Thymus (tissue), 11 donors: ENCODE measurements around the gene PNPLA7. TPM values are rescaled to one million over a fixed set of nuclear protein-coding genes. Genes with fewer than 3 reads are reported as not detected.

ENCODE experiments used
- DNase-seq, 9 donors: peaks; one replicate each; pipeline ENCODE4 v3.0.0-alpha.2; 2013; ENCODE audit warnings: low spot score in 9 of 9, low read depth in 6 of 9, missing footprints in 1 of 9
- H3K27ac ChIP-seq, 2 donors: one replicate each; pipeline ENCODE4 v1.5.1; 2013; ENCODE audit warnings: control low read depth in 1 of 2, low read depth in 1 of 2, low read length in 1 of 2, mild to moderate bottlenecking in 1 of 2, moderate library complexity in 1 of 2
- H3K27me3 ChIP-seq, 2 donors: one replicate each; pipeline ENCODE4 v1.5.1; 2013; ENCODE audit warnings: low read length in 1 of 2; ENCODE audit not compliant: control insufficient read depth in 2 of 2, insufficient read depth in 1 of 2
- H3K36me3 ChIP-seq, 2 donors: one replicate each; pipeline ENCODE4 v1.5.1; 2013; ENCODE audit warnings: low read length in 1 of 2, mild to moderate bottlenecking in 1 of 2, moderate library complexity in 1 of 2; ENCODE audit not compliant: control insufficient read depth in 2 of 2, insufficient read depth in 2 of 2
- H3K4me1 ChIP-seq, 2 donors: one replicate each; pipeline ENCODE4 v1.5.1; 2013; ENCODE audit warnings: low read length in 2 of 2; ENCODE audit not compliant: control insufficient read depth in 2 of 2, insufficient read depth in 2 of 2
- H3K4me3 ChIP-seq, 2 donors: one replicate each; pipeline ENCODE4 v1.5.1; 2013; ENCODE audit warnings: low read length in 2 of 2, control low read depth in 1 of 2, mild to moderate bottlenecking in 1 of 2
- H3K9me3 ChIP-seq, 2 donors: one replicate each; pipeline ENCODE4 v1.5.1; 2013; ENCODE audit warnings: low read length in 1 of 2, mild to moderate bottlenecking in 1 of 2; ENCODE audit not compliant: control insufficient read depth in 2 of 2, insufficient read depth in 1 of 2
- WGBS: extraction: QIAGEN DNeasy Blood & Tissue Kit; methylation state at CpG from one replicate; pipeline ENCODE4 v1.1.7; 2013; 5-methylcytosine and 5-hydroxymethylcytosine counted together
- polyA plus RNA-seq: library from polyadenylated mRNA; stranded (reverse); fragments of 200-250 nt; gene quantifications from one replicate; pipeline ENCODE4 v1.2.3, GENCODE V29; 2013
- total RNA-seq: library from RNA; stranded (reverse); fragments of 120-200 nt; gene quantifications from one replicate; pipeline ENCODE4 v1.2.4, GENCODE V29; 2013
- donor health status: healthy.

The PNPLA7 gene
- total and polyA plus RNA-seq, 2 donors = 1.6 to 11.5 TPM

DNA sequence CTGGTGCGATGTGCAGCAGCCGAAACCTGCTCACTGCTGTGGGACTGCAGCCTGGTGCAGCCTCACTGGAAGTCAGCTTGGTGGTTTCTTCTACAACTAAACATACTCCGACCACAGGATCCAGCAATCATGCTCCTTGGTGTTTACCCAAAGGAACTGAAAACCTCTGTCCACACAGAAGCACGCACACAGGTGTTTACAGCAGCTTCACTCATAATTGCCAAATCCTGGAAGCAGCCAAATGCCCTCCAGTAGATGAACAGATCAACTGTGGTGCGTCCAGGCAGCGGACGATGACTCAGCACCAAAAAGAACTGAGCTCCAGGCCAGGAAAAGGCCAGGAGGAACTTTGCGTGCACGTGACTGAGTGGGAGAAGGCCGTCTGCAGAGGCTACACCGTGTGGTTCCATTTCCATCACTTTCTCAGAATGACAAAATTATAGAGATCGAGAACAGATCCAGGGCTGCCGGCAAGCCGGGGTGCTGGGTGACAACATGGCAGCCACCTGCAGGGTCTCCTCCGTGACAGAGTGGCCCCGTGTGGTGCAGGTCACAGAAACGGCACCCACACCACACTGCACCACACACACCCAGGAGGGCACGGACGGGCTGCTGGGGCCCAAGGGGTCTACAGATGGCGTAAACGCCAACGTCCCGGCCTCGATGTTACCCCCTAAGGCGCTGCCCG is 68.0 kb downstream of the PNPLA7 start:
- DNase-seq = no peak
- no peaks in the 10 kb centered on the region for H3K9me3 ChIP-seq
- H3K27me3 ChIP-seq = peaks cover 0 to 8% of the 10 kb centered on the region in 2 donors
- no peak overlapping the region for H3K4me3 ChIP-seq
- H3K4me1 ChIP-seq = peaks cover 0 to 9% of the 10 kb centered on the region in 2 donors
- H3K36me3 ChIP-seq = no peaks in the 10 kb centered on the region
- no peak overlapping the region for H3K27ac ChIP-seq
- 53% methylated on average over 26 of the region's 26 CpGs for WGBS

DNA sequence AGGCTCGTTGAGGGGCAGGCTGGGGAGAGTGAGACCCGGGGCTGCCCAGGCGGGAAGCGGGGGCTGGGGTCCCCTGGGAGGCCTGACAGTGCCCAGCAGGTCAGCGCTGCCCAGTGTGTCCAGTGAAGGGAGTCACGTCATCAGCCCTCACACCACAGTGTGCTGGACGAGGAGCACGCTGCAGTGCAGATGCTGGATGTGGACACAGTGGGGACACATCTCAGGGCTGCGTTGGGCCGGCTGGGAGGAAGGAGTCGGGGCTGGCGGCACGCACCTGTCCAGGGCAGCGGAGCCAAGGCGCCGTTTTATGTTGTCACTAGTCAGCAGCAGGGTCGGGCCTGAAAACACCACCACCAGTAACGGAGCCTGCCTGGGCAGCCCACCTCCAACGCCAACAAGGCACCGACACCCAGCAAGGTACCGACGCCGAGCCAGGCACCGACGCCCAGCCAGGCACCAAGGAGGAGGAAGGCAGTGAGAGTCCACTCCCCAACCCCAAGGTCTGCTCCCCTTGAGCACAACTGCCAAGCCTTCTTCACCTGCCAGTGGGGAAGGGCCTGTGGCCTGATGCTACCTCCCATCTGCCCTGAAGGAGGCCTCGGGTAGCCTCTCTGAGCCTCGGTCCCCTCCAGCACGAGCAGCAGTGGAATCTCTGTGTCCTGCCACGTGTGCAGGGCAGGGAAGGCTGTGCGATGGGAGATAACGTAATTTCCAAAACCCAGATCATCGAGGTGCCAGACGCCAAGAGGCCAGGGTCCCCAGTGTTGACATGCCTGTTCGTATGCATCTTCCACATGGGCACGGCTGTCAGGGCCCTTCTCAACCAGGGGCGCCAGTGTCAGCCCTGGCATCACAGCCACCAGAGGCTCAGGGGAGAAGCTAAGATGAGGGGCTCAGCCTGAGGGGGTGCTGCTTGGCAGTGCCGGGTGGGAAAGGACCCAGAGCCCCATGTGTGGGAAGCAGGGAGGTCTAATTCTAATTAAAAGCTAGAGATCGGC is 69.2 kb downstream of the PNPLA7 start:
- Histone ChIP-seq H3K4me1 (peaks cover 0 to 3% of the 10 kb centered on the region in 2 donors), H3K36me3 (no peaks in the 10 kb centered on the region), H3K4me3 (no peak overlapping the region), H3K27ac (no peak overlapping the region), H3K27me3 (peaks cover 0 to 8% of the 10 kb centered on the region in 2 donors), H3K9me3 (peaks cover under 1 to 7% of the 10 kb centered on the region in 2 donors)
- DNase-seq = no peak
- WGBS = 96% methylated on average over 38 of the region's 38 CpGs

DNA sequence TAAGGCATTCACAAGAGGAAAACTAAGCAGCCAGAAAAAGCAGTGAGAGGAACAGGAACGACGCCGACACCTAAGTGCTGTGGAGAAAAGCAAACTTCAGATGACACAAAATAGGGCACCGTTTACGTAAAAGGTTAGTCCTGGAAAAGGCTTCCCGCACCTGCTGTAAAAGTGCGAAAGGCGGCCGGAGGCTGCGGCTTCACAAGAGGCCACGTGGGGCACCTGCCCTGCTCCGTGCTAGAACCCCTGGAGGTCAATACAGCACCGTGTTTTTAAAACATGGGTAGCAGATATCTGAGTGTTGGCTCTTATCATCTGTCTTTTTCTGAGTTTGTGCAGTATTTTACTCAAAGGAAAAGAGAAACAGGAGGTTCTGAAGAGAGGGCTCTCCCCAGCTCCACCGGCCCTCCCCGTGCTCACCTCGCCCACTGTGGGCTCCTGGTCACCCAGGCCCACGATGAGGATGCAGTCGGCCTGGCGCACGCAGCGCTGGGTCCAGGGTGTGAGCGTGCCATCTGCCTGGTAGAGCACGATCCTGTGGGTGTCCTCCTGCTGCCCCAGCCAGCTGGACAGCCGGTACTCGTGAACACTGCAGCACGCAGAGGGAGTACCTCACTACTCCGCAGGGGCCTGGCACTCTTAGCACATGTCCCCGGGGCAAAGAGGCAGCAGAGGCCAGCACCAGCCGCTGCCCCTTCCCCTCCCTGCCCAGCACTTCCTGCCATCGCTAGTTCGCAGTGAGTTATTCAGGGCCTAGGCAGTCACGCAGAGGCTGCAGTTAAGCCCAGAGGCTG is 70.1 kb downstream of the PNPLA7 start:
- Histone ChIP-seq H3K4me3 (no peak overlapping the region), H3K36me3 (no peaks in the 10 kb centered on the region), H3K27ac (no peak overlapping the region), H3K27me3 (peaks cover 0 to 8% of the 10 kb centered on the region in 2 donors), H3K4me1 (peaks cover 0 to 3% of the 10 kb centered on the region in 2 donors), H3K9me3 (peaks cover 2 to 13% of the 10 kb centered on the region in 2 donors)
- WGBS = 94% methylated on average over 32 of the region's 32 CpGs
- DNase-seq = no peak

DNA sequence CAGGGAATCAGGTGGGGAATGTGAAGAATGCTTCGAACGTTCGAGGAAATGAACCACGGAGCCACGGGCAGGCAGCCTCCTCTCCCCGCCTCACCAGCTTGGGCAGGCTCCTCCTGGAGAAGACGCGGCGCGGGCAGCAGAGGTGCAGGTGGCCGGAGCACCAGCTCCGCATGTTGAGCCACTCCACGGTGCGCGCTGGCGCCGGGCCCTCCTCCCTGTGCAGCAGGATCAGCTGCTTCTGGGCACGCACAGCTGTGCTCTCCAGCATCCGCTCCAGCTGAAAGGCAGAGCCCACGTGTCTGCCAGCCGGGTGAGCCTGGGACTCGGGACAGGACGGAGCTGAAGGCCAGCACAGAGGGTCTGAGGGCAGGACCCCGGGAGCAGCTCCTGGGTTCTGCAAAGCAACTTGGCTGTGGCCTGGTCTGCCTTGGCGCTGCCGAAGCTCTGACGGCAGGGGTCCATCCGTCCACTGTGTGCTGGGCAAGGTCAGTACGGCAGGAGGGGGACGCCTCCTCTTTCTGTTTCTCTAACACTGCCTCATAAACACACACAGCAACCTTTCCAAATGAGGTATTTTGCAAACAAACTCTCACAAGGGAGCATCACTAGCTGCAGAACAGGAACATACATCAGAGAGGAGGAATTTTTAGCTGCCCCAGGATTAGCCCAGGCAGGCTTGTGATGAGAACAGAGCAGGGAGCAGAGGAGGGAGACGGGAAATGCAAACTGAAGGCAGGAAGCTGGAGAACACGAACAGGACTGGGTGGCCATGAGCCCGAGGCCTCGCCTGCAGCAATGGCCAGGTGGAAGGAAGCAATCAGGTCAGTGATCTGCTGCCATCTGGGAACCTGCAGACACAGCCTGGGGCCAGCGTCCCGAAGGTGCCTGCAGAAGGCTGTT is 71.0 kb downstream of the PNPLA7 start:
- no peak overlapping the region for H3K4me3 ChIP-seq
- peaks cover 0 to 8% of the 10 kb centered on the region in 2 donors for H3K27me3 ChIP-seq
- no peak overlapping the region for H3K27ac ChIP-seq
- no peak for DNase-seq
- 96% methylated on average over 36 of the region's 36 CpGs for WGBS
- H3K9me3 ChIP-seq = peaks cover 2 to 19% of the 10 kb centered on the region in 2 donors
- peaks cover 0 to 3% of the 10 kb centered on the region in 2 donors for H3K4me1 ChIP-seq
- H3K36me3 ChIP-seq = no peaks in the 10 kb centered on the region

DNA sequence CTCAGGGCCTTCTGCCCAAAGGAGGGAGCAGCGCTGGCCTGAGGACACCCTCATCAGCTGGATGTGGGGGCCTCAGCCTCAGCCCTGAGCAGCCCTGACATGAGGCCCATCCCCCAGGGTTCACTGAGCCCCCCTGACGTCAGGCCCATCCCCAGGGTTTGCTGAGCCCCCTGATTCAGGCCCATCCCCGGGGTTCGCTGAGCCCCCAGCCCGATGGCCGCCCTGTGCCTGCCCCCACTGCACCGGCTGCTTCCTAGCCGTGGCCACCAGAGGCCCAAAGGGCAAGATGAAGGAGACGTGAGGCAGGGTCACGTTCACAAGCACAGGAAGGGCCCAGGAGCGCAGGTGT is 71.6 kb downstream of the PNPLA7 start:
- H3K9me3 ChIP-seq = peaks cover 3 to 24% of the 10 kb centered on the region in 2 donors
- 93% methylated on average over 11 of the region's 11 CpGs for WGBS
- no peak for DNase-seq
- H3K27ac ChIP-seq = no peak overlapping the region
- H3K4me3 ChIP-seq = no peak overlapping the region
- no peaks in the 10 kb centered on the region for H3K36me3 ChIP-seq
- H3K4me1 ChIP-seq = peaks cover 0 to 3% of the 10 kb centered on the region in 2 donors
- H3K27me3 ChIP-seq = peaks cover 0 to 8% of the 10 kb centered on the region in 2 donors

DNA sequence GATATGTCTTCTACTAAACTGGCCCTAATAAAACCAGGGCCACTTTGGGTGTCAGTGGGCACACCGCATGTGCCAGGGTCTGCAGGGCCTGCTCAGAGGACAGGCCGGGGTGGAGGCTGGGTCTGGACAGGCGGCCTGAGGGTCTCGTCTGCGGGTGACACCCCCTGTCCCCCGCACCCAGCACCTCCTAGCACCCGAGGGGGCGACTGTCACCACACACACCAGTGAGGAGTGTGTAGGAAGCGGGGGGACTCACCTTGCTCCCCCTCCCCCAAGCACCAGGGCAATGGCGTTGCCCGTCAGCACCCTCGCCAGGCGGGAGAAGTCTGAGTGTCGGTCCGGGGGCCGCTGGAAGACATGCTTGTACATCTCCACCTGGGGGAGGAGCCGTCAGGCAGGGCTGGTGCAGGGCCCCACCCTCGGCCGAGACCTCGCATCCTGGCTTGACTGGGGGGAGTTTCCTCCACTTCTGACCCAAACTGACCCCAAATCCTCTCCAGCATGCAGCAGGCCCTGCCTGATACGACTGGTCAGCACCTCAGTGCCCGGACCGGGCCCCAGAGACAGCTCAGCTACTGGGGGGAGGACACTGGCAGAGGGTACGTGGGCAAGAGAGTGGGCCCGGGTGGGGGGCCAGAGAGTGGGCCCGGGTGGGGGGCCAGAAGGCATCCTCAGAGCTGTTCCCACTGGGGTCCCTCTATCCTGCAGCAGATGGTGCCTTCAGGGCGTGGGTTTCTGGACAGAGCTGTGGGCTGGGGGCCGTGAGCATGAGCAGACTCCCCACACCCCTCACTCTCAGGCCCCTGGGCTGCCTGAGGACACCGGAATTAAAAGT is 72.2 kb downstream of the PNPLA7 start:
- no peak overlapping the region for H3K27ac ChIP-seq
- WGBS = 96% methylated on average over 29 of the region's 29 CpGs
- no peak for DNase-seq
- H3K36me3 ChIP-seq = no peaks in the 10 kb centered on the region
- no peak overlapping the region for H3K4me3 ChIP-seq
- peaks cover 0 to 8% of the 10 kb centered on the region in 2 donors for H3K27me3 ChIP-seq
- peaks cover 3 to 25% of the 10 kb centered on the region in 2 donors for H3K9me3 ChIP-seq
- peaks cover 0 to 3% of the 10 kb centered on the region in 2 donors for H3K4me1 ChIP-seq

DNA sequence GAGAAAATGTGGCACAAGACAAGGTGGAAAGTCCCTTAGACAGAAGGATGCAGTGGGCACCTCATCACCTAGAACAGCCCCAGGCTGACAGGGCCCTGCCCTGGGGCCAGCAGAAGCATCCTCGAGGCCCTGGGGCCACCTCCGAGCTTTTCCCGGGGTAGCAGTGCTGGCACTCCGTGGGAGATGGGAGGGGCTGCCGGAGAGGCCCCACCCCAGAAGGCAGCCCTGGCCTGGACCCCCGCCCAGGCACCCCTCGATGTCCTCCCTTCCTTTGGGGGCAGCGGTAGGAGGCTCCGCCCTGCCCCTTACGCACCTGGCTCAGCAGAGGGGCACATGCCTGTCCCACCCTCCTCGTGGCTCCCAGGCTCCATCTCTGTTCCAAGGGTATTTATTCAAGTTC is 73.3 kb downstream of the PNPLA7 start:
- DNase-seq = no peak
- Histone ChIP-seq H3K27me3 (peaks cover 0 to 4% of the 10 kb centered on the region in 2 donors), H3K36me3 (no peaks in the 10 kb centered on the region), H3K4me1 (peaks cover 0 to under 1% of the 10 kb centered on the region in 2 donors), H3K9me3 (peaks cover 3 to 29% of the 10 kb centered on the region in 2 donors), H3K4me3 (no peak overlapping the region), H3K27ac (no peak overlapping the region)
- 96% methylated on average over 11 of the region's 11 CpGs for WGBS
